Ishikawa (cell line): ENCODE measurements around the gene RECK.

Experiments used
- CEBPB ChIP-seq: IDR thresholded peaks from 2 replicates; pipeline ENCODE4 v1.6.1; 2012
- EP300 ChIP-seq: IDR thresholded peaks from 2 replicates; pipeline ENCODE4 v1.6.1; 2012; ENCODE audit warnings: borderline replicate concordance
- FOXM1 ChIP-seq: IDR thresholded peaks from 2 replicates; pipeline ENCODE4 v1.6.1; 2012; ENCODE audit warnings: low read depth, borderline replicate concordance
- NFIC ChIP-seq: IDR thresholded peaks from 2 replicates; pipeline ENCODE4 v1.6.1; 2012
- RAD21 ChIP-seq: IDR thresholded peaks from 2 replicates; pipeline ENCODE4 v1.6.1; 2012; ENCODE audit warnings: low read depth
- TAF1 ChIP-seq: IDR thresholded peaks from 2 replicates; pipeline ENCODE4 v1.6.1; 2012; ENCODE audit warnings: low read depth, mild to moderate bottlenecking
- TEAD4 ChIP-seq: IDR thresholded peaks from 2 replicates; pipeline ENCODE4 v1.6.1; 2012
- TF ChIP-seq, protein P1 (sequence below): IDR thresholded peaks from 2 replicates; pipeline ENCODE4 v1.6.1; 2012; ENCODE audit warnings: low read depth, mild to moderate bottlenecking
- TF ChIP-seq, protein P2 (sequence below): IDR thresholded peaks from 2 replicates; pipeline ENCODE4 v1.6.1; 2012

DNA sequence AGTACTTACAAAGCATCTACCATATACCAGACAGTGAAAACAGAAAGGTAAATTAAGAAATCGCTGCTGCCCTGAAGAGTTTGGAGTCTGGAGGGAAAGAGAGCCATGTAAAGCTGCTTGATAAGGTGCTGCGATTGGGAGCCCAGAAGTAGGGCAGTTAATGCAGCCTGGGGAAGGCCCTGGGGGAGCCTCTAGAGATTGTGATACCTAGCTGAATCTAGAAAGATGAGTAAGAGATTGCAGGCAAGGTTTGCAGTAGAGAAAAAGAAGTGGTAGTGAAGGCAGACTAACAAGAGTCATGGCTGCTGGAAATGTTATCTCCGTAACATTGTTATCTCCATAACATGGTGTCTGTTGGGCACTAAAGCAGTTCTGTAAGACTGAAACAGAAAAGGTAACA, 75.8 kb downstream of the RECK start:
- TF ChIP-seq EP300 (no peak), TEAD4 (no peak), TAF1 (no peak), NFIC (no peak), CEBPB (no peak), RAD21 (no peak), FOXM1 (no peak)
- TF ChIP-seq, protein P1, sequence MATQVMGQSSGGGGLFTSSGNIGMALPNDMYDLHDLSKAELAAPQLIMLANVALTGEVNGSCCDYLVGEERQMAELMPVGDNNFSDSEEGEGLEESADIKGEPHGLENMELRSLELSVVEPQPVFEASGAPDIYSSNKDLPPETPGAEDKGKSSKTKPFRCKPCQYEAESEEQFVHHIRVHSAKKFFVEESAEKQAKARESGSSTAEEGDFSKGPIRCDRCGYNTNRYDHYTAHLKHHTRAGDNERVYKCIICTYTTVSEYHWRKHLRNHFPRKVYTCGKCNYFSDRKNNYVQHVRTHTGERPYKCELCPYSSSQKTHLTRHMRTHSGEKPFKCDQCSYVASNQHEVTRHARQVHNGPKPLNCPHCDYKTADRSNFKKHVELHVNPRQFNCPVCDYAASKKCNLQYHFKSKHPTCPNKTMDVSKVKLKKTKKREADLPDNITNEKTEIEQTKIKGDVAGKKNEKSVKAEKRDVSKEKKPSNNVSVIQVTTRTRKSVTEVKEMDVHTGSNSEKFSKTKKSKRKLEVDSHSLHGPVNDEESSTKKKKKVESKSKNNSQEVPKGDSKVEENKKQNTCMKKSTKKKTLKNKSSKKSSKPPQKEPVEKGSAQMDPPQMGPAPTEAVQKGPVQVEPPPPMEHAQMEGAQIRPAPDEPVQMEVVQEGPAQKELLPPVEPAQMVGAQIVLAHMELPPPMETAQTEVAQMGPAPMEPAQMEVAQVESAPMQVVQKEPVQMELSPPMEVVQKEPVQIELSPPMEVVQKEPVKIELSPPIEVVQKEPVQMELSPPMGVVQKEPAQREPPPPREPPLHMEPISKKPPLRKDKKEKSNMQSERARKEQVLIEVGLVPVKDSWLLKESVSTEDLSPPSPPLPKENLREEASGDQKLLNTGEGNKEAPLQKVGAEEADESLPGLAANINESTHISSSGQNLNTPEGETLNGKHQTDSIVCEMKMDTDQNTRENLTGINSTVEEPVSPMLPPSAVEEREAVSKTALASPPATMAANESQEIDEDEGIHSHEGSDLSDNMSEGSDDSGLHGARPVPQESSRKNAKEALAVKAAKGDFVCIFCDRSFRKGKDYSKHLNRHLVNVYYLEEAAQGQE, result no peak
- TF ChIP-seq, protein P2, sequence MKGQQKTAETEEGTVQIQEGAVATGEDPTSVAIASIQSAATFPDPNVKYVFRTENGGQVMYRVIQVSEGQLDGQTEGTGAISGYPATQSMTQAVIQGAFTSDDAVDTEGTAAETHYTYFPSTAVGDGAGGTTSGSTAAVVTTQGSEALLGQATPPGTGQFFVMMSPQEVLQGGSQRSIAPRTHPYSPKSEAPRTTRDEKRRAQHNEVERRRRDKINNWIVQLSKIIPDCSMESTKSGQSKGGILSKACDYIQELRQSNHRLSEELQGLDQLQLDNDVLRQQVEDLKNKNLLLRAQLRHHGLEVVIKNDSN, result no peak
